Left hindlimb (tissue), 1 donor: ENCODE results near the gene KRT8.
"Not testable (repeated sequence)": the region's sequence is repeated elsewhere in the genome, so short reads cannot be mapped to it uniquely, and the experiment has no call there.

ENCODE experiments used
- DNase-seq: peaks from one replicate; pipeline ENCODE4 v3.0.0-alpha.2; 2018

Gene KRT8

DNA sequence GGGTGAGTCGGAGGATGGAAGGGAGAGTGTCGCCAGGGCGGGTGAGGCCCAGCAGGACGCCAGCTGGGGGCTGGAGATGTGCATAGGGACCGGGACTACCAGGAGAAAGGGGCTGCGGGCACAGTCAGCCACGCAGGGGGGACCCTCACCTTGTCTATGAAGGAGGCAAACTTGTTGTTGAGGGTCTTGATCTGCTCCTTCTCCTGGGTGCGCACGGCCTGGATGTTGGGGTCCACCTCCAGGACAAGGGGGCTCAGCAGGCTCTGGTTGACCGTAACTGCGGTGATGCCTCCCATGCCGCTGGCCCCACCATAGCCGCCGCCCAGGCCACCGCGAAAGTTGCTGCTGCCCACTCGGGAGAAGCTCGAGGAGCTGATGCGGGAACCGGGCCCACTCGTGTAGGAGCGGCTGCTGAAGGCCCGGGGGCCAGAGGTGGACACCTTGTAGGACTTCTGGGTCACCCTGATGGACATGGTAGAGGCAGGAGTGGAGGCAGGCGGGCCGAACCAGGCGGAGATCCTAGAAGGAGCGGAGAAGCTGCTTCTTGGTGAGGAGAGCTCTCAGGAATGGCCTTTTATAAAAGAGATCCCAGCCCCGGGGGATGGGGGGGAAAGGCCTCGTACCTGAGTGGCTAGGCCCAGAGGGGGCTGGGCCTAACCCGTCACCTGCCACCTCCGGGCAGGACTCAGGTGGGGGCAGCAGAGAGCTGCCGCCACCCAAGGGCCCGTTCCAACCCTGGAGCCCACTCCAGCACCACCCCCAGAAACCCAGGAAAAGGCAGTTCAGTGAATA is at the start of gene KRT8:
KRT8 (minus strand) TSS at position 568 of the 792 bp plus-strand sequence; CDS start at position 473, 95 bp downstream.
- not testable (repeated sequence) for DNase-seq

DNA sequence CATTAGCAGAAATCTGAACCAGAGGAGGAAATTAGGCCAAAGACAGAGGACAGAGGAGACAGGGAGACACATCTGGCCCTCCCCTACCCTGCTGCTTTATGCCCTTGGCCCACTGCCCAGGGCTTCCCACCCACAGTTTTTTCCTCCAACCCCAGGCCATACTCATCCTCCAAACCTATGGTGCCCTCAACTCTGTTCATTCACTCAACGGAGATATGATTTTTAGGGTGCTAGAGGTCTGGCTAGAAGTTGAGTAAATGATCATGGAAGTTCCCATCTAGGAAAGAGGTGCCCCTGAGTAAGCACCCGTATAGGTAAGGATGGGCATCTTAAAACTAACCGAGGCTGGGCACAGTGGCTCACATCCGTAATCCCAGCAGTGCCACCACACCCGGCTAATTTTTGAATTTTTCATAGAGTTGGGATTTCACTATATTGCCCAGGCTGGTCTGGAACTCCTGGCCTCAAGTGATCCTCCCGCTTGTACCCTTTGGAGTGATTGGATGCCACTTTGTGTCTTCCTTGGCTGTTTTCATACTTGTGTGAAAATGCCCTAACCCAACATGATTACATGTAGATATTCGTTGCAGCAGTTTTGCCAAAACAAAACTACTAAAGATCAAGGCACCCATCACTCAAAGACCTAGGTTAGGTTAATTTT is 48.4 kb upstream of the KRT8 start:
- DNase-seq, result no peak

DNA sequence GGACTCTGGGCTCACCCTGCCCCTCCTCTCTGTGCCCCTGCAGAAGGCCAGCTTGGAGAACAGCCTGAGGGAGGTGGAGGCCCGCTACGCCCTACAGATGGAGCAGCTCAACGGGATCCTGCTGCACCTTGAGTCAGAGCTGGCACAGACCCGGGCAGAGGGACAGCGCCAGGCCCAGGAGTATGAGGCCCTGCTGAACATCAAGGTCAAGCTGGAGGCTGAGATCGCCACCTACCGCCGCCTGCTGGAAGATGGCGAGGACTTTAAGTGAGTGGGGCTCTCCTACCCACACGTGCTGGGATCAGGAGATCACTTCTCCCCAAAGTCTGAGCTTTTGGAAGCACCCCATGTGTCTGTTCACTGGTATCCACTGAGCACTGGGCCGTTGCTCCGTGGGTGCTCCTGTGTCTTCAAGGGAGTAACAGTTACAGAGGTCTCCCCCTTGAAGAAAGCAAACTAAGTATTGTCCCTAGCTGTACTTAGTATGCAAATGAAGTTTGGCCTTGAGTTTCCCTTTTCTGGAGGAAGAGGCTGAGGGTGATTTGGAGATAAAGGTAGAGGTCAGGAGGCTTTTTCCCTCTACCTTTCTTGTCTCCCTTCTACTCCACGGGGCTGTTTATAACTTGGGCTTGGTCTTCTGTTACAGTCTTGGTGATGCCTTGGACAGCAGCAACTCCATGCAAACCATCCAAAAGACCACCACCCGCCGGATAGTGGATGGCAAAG is 47.4 kb upstream of the KRT8 start:
- DNase-seq, result no peak

DNA sequence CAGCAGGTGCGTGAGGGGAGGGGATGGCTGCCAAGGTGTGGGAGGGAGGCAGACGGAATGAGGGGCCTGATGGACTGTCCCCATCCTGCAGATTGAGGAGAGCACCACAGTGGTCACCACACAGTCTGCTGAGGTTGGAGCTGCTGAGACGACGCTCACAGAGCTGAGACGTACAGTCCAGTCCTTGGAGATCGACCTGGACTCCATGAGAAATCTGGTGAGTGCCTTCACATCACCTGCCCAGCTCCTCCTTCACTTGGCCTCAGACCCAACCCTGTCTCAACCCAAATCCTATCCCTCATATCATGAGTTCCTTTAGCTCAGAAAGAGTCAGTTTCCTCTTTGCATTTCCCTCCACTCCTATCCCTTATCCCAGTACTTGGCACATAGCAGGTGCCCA is 46.8 kb upstream of the KRT8 start:
- DNase-seq, result no peak

GRCh38 chr12:52951126-52951525 is 46.2 kb upstream of the KRT8 start:
- no peak for DNase-seq

- DNase-seq, result no peak
Measured at GRCh38 chr12:52950553-52950952, 45.7 kb upstream of the KRT8 start.

GRCh38 chr12:52949413-52950331 is 44.8 kb upstream of the KRT8 start:
- no peak for DNase-seq

- no peak for DNase-seq
Measured at GRCh38 chr12:52947738-52948423, 43.0 kb upstream of the KRT8 start.

DNA sequence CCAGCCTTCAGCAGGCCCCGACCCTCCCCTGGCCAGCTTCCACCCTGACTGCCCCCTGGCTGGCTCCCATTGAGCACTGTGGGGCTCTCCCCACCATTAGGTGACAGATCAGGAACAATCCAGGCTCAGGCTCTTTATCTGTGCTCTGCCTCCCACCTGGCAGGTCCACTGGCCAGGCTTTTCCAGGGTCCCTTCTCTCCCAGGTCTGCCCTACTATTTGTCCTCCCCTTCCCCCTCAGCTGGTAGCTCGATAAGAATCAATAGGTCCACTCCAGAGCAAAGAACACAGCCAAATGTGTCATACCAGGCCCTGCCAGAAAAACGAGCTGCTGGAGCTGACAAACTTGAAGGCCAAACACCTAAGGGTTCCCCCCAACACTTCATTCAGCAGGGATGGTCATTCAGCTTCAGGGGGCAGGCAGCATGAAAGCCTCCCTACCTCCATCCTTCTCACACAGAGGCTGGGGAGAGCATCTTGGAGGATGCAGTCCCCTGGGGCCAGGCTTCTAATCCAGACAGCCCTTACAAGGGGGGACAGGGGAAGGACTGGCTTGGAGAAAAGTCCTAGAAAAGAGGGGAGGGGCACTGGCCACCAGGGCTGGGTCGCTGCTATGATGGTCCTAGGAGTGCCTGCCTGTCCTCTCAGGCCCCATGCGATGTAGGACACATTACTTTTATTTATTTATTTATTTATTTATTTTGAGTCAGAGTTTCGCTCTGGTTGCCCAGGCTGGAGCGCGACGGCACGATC is 42.1 kb upstream of the KRT8 start:
- no peak for DNase-seq

DNA sequence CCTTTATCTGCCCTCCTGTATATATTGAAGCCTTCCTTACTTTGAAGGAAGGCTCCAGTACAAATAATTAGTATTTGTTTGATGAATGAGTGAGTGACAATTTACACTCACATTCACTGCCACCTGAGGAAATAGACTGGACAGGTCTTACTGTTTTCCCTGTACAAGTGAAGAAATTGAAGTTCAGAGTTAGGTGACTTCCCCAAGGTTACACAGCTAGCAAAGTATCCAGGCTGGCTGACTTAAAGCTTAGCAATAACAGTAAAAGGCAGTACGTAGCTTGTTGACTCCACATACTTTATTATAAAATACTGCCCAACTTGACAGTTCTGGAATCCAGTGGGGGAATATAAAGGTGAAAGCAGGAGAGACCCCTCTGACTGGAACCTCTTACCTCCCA is 41.5 kb upstream of the KRT8 start:
- no peak for DNase-seq

DNA sequence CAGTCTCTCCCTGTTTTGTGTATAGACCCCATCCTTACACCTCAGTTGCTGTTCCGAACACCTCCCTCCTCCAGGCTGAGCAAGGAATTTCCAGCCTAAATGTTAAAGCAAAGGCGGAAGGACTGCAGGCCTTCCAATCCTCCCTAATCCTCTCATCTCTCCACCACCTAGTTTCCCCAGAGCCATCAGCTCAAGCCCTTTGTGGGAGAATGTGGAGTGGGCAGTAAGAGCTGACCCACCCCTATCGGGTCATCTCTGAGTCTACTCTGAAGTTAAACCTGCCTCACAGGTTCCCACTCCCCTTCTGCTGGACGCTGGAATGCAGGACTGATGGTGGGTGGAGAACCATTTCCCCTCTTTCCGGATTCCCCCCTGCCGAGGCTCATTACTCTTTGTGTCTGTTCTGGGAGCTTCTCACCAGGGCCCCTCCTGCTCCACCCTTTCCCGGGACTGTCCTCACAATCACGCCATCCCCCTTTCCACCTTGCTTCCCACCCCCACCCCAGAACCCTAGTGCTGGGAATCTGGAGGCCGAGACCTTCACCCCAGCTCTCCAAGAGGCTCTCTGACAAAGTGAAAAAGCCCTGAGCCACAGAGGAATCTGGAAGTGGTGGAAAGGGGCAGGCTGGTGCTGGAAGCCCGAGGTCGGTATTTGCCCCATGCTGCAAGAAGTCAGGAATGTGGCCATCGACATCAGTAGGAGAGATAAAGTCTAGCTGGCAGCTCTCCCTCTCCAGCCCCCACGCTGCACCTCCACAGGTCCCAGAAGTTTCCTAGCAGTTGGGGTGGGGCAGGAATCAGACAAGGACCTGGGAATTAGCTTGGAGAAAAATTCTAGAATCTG is 40.7 kb upstream of the KRT8 start:
- no peak for DNase-seq

- no peak for DNase-seq
Measured at GRCh38 chr12:52944683-52945388, 40.0 kb upstream of the KRT8 start.

DNA sequence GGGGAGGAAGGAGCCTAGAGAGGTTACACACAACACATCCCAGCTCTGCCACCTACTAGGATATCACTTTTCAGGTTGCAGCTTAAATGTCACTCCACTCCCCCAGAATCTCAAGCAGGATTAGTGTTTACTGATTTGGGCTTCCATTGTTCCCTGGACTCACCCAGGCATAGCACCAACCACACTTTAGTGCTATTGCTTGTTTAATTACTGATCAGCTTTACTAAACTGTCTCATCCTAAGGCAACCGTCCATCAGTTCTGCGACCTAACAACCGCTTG is 38.0 kb upstream of the KRT8 start:
- no peak for DNase-seq

GRCh38 chr12:52942066-52942900 is 37.4 kb upstream of the KRT8 start:
- no peak for DNase-seq

GRCh38 chr12:52929538-52929937 is 24.7 kb upstream of the KRT8 start:
- no peak for DNase-seq

- DNase-seq, result no peak
Measured at GRCh38 chr12:52927964-52928363, 23.1 kb upstream of the KRT8 start.

- DNase-seq, result no peak
Measured at GRCh38 chr12:52926596-52927234, 21.8 kb upstream of the KRT8 start.
